Adrenal gland (tissue), 5 donors: ENCODE measurements around the gene TMEM242.

ENCODE experiments used
- CTCF ChIP-seq, 6 experiments: fragments of 450-650 bp in 4 of 6; fragments of 200-600 bp in 2 of 6; sonication (generic) in 1 of 6; IDR thresholded peaks; 1 replicate in 5 of 6; 2 replicates in 1 of 6; pipeline versions ENCODE4 v1.5.1 to v1.8.0; 2016 to 2021; ENCODE audit warnings: antibody characterized with exemption in 6 of 6, mild to moderate bottlenecking in 2 of 6, moderate library complexity in 1 of 6
- POLR2A ChIP-seq, 2 donors: fragments of 450-650 bp; IDR thresholded peaks; one replicate each; pipeline ENCODE4 v1.6.1; 2017; ENCODE audit warnings: antibody characterized with exemption in 2 of 2, mild to moderate bottlenecking in 2 of 2, moderate library complexity in 1 of 2
- donor health status: DM: no; HTN: no; CAD: no.

- TF ChIP-seq CTCF (IDR thresholded peaks at IDR 0.05), result no peak
- TF ChIP-seq POLR2A (IDR thresholded peaks at IDR 0.05), result no peak
Observed at GRCh38 chr6:157343732-157344131, 20.4 kb upstream of the TMEM242 start.
